Measurements from ENCODE around the gene PTPN11. TPM values are rescaled to one million over a fixed set of nuclear protein-coding genes. Genes with fewer than 3 reads are reported as not detected.

The PTPN11 gene
- total and polyA plus RNA-seq, 2 donors (not counting 1 experiment from before 2014, with no cell fraction given): 126 to 129 TPM

DNA sequence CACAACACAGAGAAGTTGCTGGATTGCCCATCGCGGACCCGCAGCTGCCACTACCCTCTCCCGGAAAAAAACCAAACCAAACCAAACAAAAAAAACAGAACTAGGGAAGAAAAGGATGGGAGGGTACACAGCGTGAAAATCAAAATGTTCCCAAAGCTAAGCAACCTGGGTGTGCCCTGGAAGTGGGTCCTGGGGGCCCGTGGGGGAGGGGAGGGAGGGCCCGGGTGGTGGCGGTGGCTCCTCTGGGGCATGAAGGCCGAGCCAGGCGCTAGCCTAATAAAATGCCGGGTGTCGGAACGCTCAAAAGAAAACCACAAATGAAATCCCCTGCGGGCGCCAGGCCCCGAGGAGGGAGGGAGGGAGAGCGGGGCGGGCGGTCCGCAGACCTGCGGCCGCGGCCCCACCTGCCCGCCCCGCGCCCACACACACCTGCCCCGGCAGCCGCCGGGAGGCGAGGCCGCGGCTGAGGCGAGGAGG, 37.3 kb upstream of the PTPN11 start:
- Histone ChIP-seq H2AFZ (ENCODE audit: low read length) (peak overlapping the region; percentile 59), H4K20me1 (ENCODE audit: control insufficient read depth, extremely low read depth, insufficient read depth, low read length) (no peaks in the 10 kb centered on the region), H3K27me3 (ENCODE audit: control insufficient read depth, insufficient read depth, low read length) (no peaks in the 10 kb centered on the region), H3K79me2 (ENCODE audit: control insufficient read depth, insufficient read depth, low read length) (peaks cover 37% of the 10 kb centered on the region), H3K4me2 (ENCODE audit: extremely low read depth, insufficient read depth, low read length) (peak overlapping the region; percentile 96), H3K9ac (ENCODE audit: insufficient read depth, low read length) (peak overlapping the region; percentile 77), H3K36me3 (ENCODE audit: control insufficient read depth, insufficient read depth, low read length) (no peaks in the 10 kb centered on the region), H3K4me3 (replicated peaks in 1 of 4; ENCODE audit: control extremely low read depth in 1 of 4, insufficient read depth in 1 of 4, low read depth in 3 of 4, low read length in 4 of 4) (peak overlapping the region; percentile 75 to 84 (median 80)), H3K27ac (ENCODE audit: insufficient read depth, low read length) (peak overlapping the region; percentile 57), H3K4me1 (ENCODE audit: control insufficient read depth, extremely low read depth, insufficient read depth, low read length) (peaks cover 4% of the 10 kb centered on the region), H3K9me3 (ENCODE audit: control insufficient read depth, insufficient read depth, low read depth, low read length) (no peaks in the 10 kb centered on the region)
- TF ChIP-seq, protein P1, sequence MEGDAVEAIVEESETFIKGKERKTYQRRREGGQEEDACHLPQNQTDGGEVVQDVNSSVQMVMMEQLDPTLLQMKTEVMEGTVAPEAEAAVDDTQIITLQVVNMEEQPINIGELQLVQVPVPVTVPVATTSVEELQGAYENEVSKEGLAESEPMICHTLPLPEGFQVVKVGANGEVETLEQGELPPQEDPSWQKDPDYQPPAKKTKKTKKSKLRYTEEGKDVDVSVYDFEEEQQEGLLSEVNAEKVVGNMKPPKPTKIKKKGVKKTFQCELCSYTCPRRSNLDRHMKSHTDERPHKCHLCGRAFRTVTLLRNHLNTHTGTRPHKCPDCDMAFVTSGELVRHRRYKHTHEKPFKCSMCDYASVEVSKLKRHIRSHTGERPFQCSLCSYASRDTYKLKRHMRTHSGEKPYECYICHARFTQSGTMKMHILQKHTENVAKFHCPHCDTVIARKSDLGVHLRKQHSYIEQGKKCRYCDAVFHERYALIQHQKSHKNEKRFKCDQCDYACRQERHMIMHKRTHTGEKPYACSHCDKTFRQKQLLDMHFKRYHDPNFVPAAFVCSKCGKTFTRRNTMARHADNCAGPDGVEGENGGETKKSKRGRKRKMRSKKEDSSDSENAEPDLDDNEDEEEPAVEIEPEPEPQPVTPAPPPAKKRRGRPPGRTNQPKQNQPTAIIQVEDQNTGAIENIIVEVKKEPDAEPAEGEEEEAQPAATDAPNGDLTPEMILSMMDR (conservative IDR thresholded peaks at IDR 0.05 in 1 of 2, IDR thresholded peaks at IDR 0.05 in 1 of 2; ENCODE audit: low read depth in 1 of 2, low read length in 2 of 2): no peak
- TF ChIP-seq EZH2 (IDR thresholded peaks at IDR 0.05; ENCODE audit: low read length, missing control alignments): no peak
- no peak for DNase-seq (ENCODE audit: low read depth in 2 of 2)

DNA sequence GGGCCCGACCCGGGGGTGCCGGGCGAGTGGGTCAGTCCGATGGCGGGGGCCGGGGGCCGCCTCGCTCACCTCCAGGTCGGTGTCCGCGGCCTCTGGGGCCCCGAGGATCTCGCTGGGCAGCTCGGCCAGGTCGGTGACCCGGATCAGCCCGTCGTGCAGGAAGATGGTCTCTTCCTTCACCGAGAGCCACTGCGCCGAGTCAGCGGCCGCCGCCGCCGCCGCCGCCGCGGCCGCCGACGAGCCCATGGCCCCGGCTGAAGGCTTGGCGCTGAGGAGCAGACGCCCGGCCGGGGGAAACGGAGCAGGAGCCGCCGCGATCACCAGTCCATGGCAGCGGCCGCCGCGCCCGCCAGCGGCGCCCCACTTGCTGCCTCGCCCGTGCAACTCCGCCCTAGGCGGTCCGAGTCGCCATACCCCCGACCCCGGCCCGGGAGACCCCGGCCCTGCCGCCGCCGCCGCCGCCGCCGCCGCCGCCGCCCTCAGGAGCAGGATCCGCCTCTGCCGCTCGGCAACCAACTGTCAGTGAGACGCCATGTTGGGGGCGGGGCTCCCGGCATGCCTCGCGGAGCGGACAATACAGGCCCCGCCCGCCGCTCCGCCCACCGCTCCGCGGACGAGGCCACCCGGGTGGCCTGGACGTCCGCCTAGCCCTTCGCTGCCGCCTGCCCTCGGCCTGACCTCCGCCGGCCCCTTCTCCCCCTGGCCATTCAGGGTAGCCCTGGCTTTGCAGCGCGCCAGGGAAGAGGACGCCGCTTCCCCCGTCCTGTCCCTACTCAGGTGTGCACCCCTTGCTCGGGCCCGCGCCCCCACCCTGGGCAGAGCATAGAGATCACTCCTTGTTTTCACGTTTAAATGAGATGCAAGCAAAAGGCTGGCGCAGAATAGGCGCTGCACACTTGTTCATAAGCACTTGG, 36.6 kb upstream of the PTPN11 start, which contains the start of gene HECTD4:
HECTD4 (minus strand) TSS at position 549 of the 914 bp plus-strand sequence; CDS start at position 246, 303 bp downstream.
- Histone ChIP-seq H2AFZ (ENCODE audit: low read length) (peak within 1 kb of the TSS; percentile 97), H4K20me1 (ENCODE audit: control insufficient read depth, extremely low read depth, insufficient read depth, low read length) (no peaks in the 10 kb centered on the region), H3K4me2 (ENCODE audit: extremely low read depth, insufficient read depth, low read length) (peak within 1 kb of the TSS; percentile 96), H3K27me3 (ENCODE audit: control insufficient read depth, insufficient read depth, low read length) (no peaks in the 10 kb centered on the region), H3K4me3 (replicated peaks in 1 of 4; ENCODE audit: control extremely low read depth in 1 of 4, insufficient read depth in 1 of 4, low read depth in 3 of 4, low read length in 4 of 4) (peak within 1 kb of the TSS; percentile 75 to 84 (median 80)), H3K27ac (ENCODE audit: insufficient read depth, low read length) (peak within 1 kb of the TSS; percentile 61), H3K4me1 (ENCODE audit: control insufficient read depth, extremely low read depth, insufficient read depth, low read length) (peaks cover 4% of the 10 kb centered on the region), H3K9me3 (ENCODE audit: control insufficient read depth, insufficient read depth, low read depth, low read length) (no peaks in the 10 kb centered on the region), H3K36me3 (ENCODE audit: control insufficient read depth, insufficient read depth, low read length) (no peaks in the 10 kb centered on the region), H3K9ac (ENCODE audit: insufficient read depth, low read length) (peak within 1 kb of the TSS; percentile 77), H3K79me2 (ENCODE audit: control insufficient read depth, insufficient read depth, low read length) (peaks cover 33% of the 10 kb centered on the region)
- TF ChIP-seq, protein P1 (conservative IDR thresholded peaks at IDR 0.05 in 1 of 2, IDR thresholded peaks at IDR 0.05 in 1 of 2; ENCODE audit: low read depth in 1 of 2, low read length in 2 of 2): no peak
- no peak for TF ChIP-seq EZH2 (IDR thresholded peaks at IDR 0.05; ENCODE audit: low read length, missing control alignments)
- DNase-seq (ENCODE audit: low read depth in 2 of 2): peak; percentile 74 to 76

DNA sequence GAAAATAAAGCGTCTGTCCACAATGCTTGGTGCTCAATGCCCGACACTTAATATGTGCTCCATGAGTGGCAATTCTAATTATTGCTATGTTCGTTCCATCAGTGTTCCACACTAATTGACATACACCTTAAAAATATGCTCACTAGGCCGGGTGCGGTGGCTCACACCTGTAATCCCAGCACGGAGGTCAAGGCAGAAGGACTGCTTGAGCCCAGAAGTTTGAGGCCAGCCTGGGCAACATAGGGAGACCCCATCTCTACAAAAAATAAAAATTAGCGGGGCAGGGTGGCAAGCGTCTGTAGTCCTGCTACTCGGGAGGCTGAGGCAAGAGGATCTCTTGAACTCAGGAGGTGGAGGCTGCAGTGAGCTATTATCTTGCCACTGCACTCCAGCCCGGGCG, 35.9 kb upstream of the PTPN11 start:
- H3K27ac ChIP-seq (ENCODE audit: insufficient read depth, low read length): peak overlapping the region; percentile 61
- peaks cover 4% of the 10 kb centered on the region for H3K4me1 ChIP-seq (ENCODE audit: control insufficient read depth, extremely low read depth, insufficient read depth, low read length)
- peak overlapping the region in 3 of 4 experiments; percentile 32 to 75 (median 65) for H3K4me3 ChIP-seq (replicated peaks in 1 of 4; ENCODE audit: control extremely low read depth in 1 of 4, insufficient read depth in 1 of 4, low read depth in 3 of 4, low read length in 4 of 4)

More for the DNA sequence above, 35.9 kb upstream of the PTPN11 start:
- H3K36me3 ChIP-seq (ENCODE audit: control insufficient read depth, insufficient read depth, low read length): no peaks in the 10 kb centered on the region
- H3K27me3 ChIP-seq (ENCODE audit: control insufficient read depth, insufficient read depth, low read length): no peaks in the 10 kb centered on the region
- no peak for DNase-seq (ENCODE audit: low read depth in 2 of 2)
- peak overlapping the region; percentile 94 for H3K4me2 ChIP-seq (ENCODE audit: extremely low read depth, insufficient read depth, low read length)
- TF ChIP-seq EZH2 (IDR thresholded peaks at IDR 0.05; ENCODE audit: low read length, missing control alignments): no peak
- TF ChIP-seq, protein P1 (conservative IDR thresholded peaks at IDR 0.05 in 1 of 2, IDR thresholded peaks at IDR 0.05 in 1 of 2; ENCODE audit: low read depth in 1 of 2, low read length in 2 of 2): no peak
- H3K9me3 ChIP-seq (ENCODE audit: control insufficient read depth, insufficient read depth, low read depth, low read length): no peaks in the 10 kb centered on the region
- H3K79me2 ChIP-seq (ENCODE audit: control insufficient read depth, insufficient read depth, low read length): peaks cover 30% of the 10 kb centered on the region
- H3K9ac ChIP-seq (ENCODE audit: insufficient read depth, low read length): no peak overlapping the region
- peak overlapping the region; percentile 97 for H2AFZ ChIP-seq (ENCODE audit: low read length)
- no peaks in the 10 kb centered on the region for H4K20me1 ChIP-seq (ENCODE audit: control insufficient read depth, extremely low read depth, insufficient read depth, low read length)

All from fibroblast of lung (primary cell).